Cardiac muscle cell (in vitro differentiated cells and primary cell): Measurements from ENCODE around the gene TNNI2. TPM values are rescaled to one million over a fixed set of nuclear protein-coding genes. Genes with fewer than 3 reads are reported as not detected.

Source experiments
- DNase-seq, 2 donors: peaks; one replicate each; pipeline versions ENCODE4 v3.0.0 to v3.0.0-alpha.2; 2010 to 2017; ENCODE audit warnings: low read depth in 1 of 2, low spot score in 1 of 2
- H3K27ac ChIP-seq: fragments of 200-600 bp; sonication (generic); 2 replicates; pipeline ENCODE4 v1.5.1; 2016
- H3K27me3 ChIP-seq: fragments of 200-600 bp; sonication (generic); 2 replicates; pipeline ENCODE4 v1.6.0; 2016; ENCODE audit warnings: control low read depth
- H3K36me3 ChIP-seq: fragments of 200-600 bp; sonication (generic); 2 replicates; pipeline ENCODE4 v1.5.1; 2016; ENCODE audit warnings: control low read depth
- H3K4me1 ChIP-seq: fragments of 200-600 bp; sonication (generic); 2 replicates; pipeline ENCODE4 v1.8.1; 2017; ENCODE audit warnings: low read depth, mild to moderate bottlenecking, mixed run types
- H3K4me3 ChIP-seq: fragments of 200-600 bp; sonication (generic); 2 replicates; pipeline ENCODE4 v1.5.1; 2016; ENCODE audit warnings: mild to moderate bottlenecking
- H3K9me3 ChIP-seq: fragments of 200-600 bp; sonication (generic); 2 replicates; pipeline ENCODE4 v1.5.1; 2017; ENCODE audit warnings: low read depth, mild to moderate bottlenecking, control low read depth
- polyA plus RNA-seq: library from polyadenylated mRNA; unstranded; fragments of >200 nt; fragmentation: Nextera tagmentation; extraction: Ambion mirVana; gene quantifications from 2 replicates; pipeline ENCODE4 v1.2.1, GENCODE V29; 2016
- total RNA-seq: library from RNA; depleted of rRNA; stranded (reverse); fragments of >200 nt; gene quantifications from 2 replicates; pipeline ENCODE4 v1.2.3, GENCODE V29; 2016
- TF ChIP-seq, protein P1 (sequence below): IDR thresholded peaks from 2 replicates; pipeline ENCODE4 v1.5.1; 2012; ENCODE audit warnings: low read depth, mild to moderate bottlenecking, low read length

Gene TNNI2
- total and polyA plus RNA-seq, 2 experiments from 2014 or later, result 2.5 to 3.9 TPM

DNA sequence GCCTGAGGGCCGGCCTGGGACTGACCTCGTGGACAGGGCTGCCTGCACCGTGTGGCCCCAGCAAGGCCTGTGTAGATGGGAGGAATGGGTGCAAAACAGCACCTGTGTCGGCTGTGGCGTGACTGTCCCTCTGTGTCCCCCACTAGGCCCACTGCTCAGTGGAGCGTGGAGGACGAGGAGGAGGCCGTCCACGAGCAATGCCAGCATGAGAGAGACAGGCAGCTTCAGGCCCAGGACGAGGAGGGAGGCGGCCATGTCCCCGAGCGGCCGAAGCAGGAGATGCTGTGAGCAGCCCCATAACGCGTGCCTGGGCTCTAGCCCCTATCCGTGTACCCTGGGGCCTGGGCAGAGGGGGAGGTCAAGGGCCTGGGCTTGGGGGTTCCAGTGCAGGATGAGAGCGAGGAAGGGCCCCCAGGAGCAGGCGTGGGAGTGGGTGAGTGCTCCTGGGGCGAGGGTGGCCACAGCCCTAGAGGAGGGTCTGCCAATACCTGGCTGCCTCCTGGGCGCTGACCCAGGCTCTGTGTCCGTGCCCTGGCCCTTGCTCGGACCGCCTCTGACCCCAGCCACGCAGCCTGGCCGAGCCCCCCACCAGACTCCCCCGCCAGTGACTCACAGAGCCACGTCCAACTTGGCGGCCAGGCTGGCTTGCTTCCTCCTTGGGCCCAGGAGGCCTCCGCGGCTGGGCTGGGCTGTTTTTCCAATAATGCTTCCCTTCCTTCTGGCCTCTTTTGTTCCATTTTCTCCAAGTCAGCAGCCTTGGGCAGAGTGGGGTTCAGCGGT lies 41.4 kb downstream of the TNNI2 start:
- Histone ChIP-seq H3K9me3 (no peaks in the 10 kb centered on the region), H3K4me1 (no peaks in the 10 kb centered on the region), H3K27me3 (no peaks in the 10 kb centered on the region), H3K4me3 (no peak overlapping the region), H3K36me3 (no peaks in the 10 kb centered on the region), H3K27ac (no peak overlapping the region)
- DNase-seq, result peak in 1 of 2 donors; percentile 71
- TF ChIP-seq, protein P1, sequence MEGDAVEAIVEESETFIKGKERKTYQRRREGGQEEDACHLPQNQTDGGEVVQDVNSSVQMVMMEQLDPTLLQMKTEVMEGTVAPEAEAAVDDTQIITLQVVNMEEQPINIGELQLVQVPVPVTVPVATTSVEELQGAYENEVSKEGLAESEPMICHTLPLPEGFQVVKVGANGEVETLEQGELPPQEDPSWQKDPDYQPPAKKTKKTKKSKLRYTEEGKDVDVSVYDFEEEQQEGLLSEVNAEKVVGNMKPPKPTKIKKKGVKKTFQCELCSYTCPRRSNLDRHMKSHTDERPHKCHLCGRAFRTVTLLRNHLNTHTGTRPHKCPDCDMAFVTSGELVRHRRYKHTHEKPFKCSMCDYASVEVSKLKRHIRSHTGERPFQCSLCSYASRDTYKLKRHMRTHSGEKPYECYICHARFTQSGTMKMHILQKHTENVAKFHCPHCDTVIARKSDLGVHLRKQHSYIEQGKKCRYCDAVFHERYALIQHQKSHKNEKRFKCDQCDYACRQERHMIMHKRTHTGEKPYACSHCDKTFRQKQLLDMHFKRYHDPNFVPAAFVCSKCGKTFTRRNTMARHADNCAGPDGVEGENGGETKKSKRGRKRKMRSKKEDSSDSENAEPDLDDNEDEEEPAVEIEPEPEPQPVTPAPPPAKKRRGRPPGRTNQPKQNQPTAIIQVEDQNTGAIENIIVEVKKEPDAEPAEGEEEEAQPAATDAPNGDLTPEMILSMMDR, result no peak

DNA sequence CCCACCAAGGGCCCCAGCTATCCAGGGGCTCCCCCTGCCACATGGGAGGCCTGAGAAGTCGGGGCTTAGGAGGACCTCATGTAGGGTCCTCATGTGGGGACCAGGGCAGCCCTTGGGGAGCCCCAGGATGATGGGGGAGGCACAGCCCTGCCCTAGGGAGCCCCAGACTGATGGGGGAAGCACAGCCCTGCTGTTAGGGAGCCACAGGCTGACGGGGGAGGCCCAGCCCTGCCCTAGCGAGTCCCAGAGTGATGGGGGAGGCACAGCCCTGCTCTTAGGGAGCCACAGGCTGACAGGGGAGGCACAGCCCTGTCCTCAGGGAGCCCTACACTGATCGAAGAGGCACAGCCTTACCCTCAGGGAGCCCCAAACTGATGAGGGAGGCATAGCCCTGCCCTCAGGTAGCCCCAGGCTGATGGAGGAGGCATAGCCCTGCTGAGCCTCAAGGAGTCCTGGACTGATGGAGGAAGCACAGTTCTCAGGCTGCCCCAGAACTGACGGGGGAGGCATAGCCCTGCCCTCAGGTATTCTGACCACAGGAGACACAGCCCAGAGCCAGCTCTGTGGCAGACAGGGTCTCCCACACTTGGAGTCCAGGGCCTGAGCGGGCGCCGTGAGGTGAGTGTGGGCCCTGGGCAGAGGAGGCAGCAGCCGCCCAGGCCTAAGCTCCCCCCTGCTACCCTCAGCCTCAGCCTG lies 42.1 kb downstream of the TNNI2 start:
- TF ChIP-seq, protein P1, result no peak
- H3K4me3 ChIP-seq, result no peak overlapping the region
- DNase-seq, result no peak
- no peaks in the 10 kb centered on the region for H3K9me3 ChIP-seq
- H3K27ac ChIP-seq, result no peak overlapping the region
- H3K27me3 ChIP-seq, result no peaks in the 10 kb centered on the region
- no peaks in the 10 kb centered on the region for H3K36me3 ChIP-seq
- no peaks in the 10 kb centered on the region for H3K4me1 ChIP-seq

DNA sequence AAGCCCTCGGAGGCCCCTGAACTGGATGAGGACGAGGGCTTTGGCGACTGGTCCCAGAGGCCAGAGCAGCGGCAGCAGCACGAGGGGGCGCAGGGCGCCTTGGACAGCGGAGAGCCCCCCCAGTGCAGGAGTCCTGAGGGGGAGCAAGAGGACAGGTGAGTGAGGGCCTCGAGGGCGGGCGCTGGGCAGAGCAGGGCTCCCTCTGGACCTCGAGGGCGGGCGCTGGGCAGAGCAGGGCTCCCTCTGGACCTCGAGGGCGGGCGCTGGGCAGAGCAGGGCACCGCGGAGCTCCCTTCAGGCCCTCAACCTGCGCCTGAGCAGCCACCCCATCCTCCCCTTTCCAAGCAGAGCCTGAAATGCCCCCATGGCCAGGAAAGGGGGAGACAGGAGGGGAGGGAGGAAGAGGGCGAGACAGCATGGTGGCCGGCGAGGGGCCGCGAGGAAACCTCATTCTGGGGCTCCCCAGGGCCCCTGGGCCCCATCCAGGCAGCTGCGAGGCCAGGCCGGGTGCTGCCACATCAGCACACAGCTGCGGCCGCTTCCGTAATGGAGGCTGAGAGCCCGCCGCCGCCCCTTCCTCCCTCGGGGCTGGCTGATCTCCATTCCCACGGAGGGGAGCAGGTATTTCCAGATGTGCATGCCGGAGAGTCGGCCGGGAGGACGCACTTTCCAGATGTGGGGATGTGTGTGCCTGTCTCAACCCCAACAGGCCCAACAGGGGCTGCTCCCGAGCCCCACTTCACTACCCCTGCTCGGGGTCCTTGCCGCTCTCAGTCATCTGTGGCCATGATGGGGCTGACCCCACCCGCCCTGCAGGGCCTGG lies 42.9 kb downstream of the TNNI2 start:
- no peaks in the 10 kb centered on the region for H3K9me3 ChIP-seq
- H3K36me3 ChIP-seq, result no peaks in the 10 kb centered on the region
- H3K27me3 ChIP-seq, result no peaks in the 10 kb centered on the region
- H3K4me3 ChIP-seq, result no peak overlapping the region
- no peak overlapping the region for H3K27ac ChIP-seq
- no peaks in the 10 kb centered on the region for H3K4me1 ChIP-seq
- TF ChIP-seq, protein P1, result no peak
- DNase-seq, result no peak

DNA sequence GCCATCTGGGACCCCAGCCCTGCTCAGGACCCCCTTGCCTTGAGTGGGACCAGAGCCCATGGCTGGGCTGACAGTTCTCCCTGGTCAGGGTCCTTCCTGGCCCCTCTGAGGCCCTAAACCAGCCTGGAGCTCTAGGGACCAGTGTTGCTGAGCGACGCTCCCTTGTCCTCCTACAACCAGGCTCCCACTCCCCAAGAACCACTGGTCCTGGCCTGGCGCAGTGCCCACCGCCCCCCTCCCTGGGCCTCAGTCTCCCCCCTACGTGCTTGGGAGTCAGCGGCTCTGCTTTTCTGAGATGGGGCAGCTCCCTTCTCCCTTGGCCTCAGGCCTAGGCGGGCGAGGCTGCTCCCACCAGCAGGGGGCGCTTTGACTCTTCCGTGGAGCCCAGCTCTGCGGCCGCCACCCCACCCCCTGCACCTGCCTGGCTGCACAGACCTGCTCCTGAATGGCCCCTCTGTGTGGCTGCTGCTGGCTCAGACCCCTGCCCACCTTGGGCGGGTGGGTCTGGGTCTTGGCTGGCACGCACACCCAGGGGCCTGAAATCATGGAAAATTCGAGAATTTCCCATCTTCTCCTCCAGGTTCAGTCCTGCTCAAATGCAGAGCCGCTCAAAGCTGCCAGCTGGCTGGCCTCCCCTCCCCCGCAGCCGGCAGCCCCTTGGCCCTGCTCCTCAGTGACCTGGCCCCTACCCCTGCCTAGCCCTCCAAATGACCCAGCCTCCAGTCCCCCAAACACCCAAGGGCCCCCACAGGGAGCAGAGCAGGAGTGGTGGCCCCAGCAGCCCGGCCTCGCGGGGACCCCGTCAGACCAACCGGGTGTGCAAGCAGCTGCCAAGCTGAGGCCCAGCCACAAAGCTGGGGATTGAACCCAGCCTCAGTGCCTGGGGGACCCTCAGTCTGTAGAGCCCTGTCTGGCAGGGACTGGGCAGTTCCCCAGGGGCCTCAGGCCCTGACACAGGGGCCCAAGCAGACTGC lies 43.8 kb downstream of the TNNI2 start:
- no peaks in the 10 kb centered on the region for H3K36me3 ChIP-seq
- no peak overlapping the region for H3K4me3 ChIP-seq
- H3K27ac ChIP-seq, result no peak overlapping the region
- no peaks in the 10 kb centered on the region for H3K27me3 ChIP-seq
- no peaks in the 10 kb centered on the region for H3K4me1 ChIP-seq
- H3K9me3 ChIP-seq, result no peaks in the 10 kb centered on the region
- TF ChIP-seq, protein P1, result peak; percentile 91
- peak; percentile 83 to 88 for DNase-seq
